ENCODE data around the gene RPL13A. TPM values are rescaled to one million over a fixed set of nuclear protein-coding genes. Genes with fewer than 3 reads are reported as not detected.
A peak's percentile ranks its signal among the peaks of the same experiment; 100 is the strongest.

The RPL13A gene
- total RNA-seq, 1 experiment from 2014 or later = 3,128 TPM

- in situ Hi-C loops (cut with HindIII; ENCODE audit: low pct_unique_long_range_greater_than_20kb, low sequenced_read_pairs) = no loop called here
Measured at GRCh38 chr19:49520705-49521319, 33.4 kb downstream of the RPL13A start.

GRCh38 chr19:49524812-49525455, 37.5 kb downstream of the RPL13A start:
- no peak for DNase-seq (ENCODE audit: low read depth, low spot score)
- in situ Hi-C loops (cut with HindIII; ENCODE audit: low pct_unique_long_range_greater_than_20kb, low sequenced_read_pairs) = no loop called here

More at GRCh38 chr19:49520705-49521319, 33.4 kb downstream of the RPL13A start:
- no peak for DNase-seq (ENCODE audit: low read depth, low spot score)

- DNase-seq (ENCODE audit: low read depth, low spot score) = no peak
- in situ Hi-C loops (cut with HindIII; ENCODE audit: low pct_unique_long_range_greater_than_20kb, low sequenced_read_pairs) = no loop called here
Measured at GRCh38 chr19:49528211-49528771, 40.9 kb downstream of the RPL13A start.

GRCh38 chr19:49530708-49531107, 43.3 kb downstream of the RPL13A start:
- in situ Hi-C loops (cut with HindIII; ENCODE audit: low pct_unique_long_range_greater_than_20kb, low sequenced_read_pairs) = no loop called here
- no peak for DNase-seq (ENCODE audit: low read depth, low spot score)

- DNase-seq (ENCODE audit: low read depth, low spot score) = peak; percentile 60
- in situ Hi-C loops (cut with HindIII; ENCODE audit: low pct_unique_long_range_greater_than_20kb, low sequenced_read_pairs) = no loop called here
Measured at GRCh38 chr19:49533551-49534488, 46.4 kb downstream of the RPL13A start.

DNA sequence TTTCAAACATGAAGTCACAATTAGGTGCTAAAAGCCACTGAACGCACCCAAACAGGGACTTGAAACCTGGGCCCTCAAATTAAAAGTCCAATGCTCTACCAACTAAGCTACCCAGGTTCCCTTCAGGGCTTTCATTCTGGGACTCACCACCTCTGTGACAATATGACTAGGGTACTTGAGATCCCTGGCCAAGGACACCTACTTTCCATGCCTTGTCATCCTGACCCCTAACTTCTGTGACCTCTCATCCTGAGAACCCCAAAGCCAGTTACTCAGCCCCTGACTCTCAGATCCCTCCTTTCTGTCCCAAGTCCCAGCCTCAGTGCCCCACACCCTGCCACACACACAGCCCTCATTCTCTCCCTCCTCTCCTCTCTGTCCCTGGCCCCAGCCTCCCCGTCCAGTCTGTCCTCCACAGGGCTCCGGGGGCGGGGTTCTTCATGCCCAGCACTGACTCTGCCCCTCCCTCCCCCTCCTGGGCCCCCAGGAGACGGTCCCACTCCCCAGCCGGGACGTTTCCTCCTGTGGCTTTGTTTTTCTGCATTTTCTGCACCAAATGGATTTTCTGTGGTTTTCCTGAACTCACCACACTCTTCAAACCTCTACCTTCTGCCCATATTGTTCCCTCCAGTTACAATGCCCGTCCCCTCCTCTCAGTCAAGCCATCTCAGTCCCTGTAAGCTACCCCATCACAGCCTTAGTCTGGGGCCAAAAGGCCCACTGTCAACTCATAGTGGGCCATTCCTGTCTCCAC, 47.4 kb downstream of the RPL13A start:
- no peak for DNase-seq (ENCODE audit: low read depth, low spot score)
- in situ Hi-C loops (cut with HindIII; ENCODE audit: low pct_unique_long_range_greater_than_20kb, low sequenced_read_pairs) = no loop called here

- DNase-seq (ENCODE audit: low read depth, low spot score) = no peak
- in situ Hi-C loops (cut with HindIII; ENCODE audit: low pct_unique_long_range_greater_than_20kb, low sequenced_read_pairs) = no loop called here
Measured at GRCh38 chr19:49536921-49537462, 49.6 kb downstream of the RPL13A start.

GRCh38 chr19:49538643-49539042, 51.2 kb downstream of the RPL13A start:
- in situ Hi-C loops (cut with HindIII; ENCODE audit: low pct_unique_long_range_greater_than_20kb, low sequenced_read_pairs) = no loop called here
- no peak for DNase-seq (ENCODE audit: low read depth, low spot score)

GRCh38 chr19:49539192-49539952, 52.0 kb downstream of the RPL13A start:
- peak; percentile 15 for DNase-seq (ENCODE audit: low read depth, low spot score)
- in situ Hi-C loops (cut with HindIII; ENCODE audit: low pct_unique_long_range_greater_than_20kb, low sequenced_read_pairs) = no loop called here

Small RNAs within 50 kb of the gene (small RNA-seq; reads per million reads assigned to genes)
- gene COX6CP7 = 0 reads per million in 2 experiments
- gene MIR150 = 0 reads per million in 2 experiments
- gene SNORD32A = 0 reads per million in 2 experiments
- 0 reads per million in 2 experiments for gene SNORD33
- gene SNORD34 = 0 reads per million in 2 experiments
- 0 reads per million in 2 experiments for gene SNORD35A
- gene SNORD35B = 0 reads per million in 2 experiments

Other genes with a start within 250 kb of the RPL13A start
- 0.05 TPM in 1 of 2 replicates, not detected in the other for gene SLC6A16, start 162.4 kb upstream of the RPL13A start, total RNA-seq (2014; rRNA removed; shearing (Covaris generic))
- gene CD37, start 152.2 kb upstream of the RPL13A start, total RNA-seq (2014; rRNA removed; shearing (Covaris generic)) = not detected in 2 replicates
- 15.0 and 17.4 TPM in 2 replicates for gene TEAD2, start 125.2 kb upstream of the RPL13A start, total RNA-seq (2014; rRNA removed; shearing (Covaris generic))
- 0.53 and 0.59 TPM in 2 replicates for gene DKKL1, start 123.7 kb upstream of the RPL13A start, total RNA-seq (2014; rRNA removed; shearing (Covaris generic))
- gene KASH5, start 99.4 kb upstream of the RPL13A start, total RNA-seq (2014; rRNA removed; shearing (Covaris generic)) = 0.19 TPM in 1 of 2 replicates, not detected in the other
- not detected in 2 replicates for gene PTH2, start 64.2 kb upstream of the RPL13A start, total RNA-seq (2014; rRNA removed; shearing (Covaris generic))
- not detected in 2 replicates for gene GFY, start 62.2 kb upstream of the RPL13A start, total RNA-seq (2014; rRNA removed; shearing (Covaris generic))
- 1.2 TPM in 2 replicates for gene SLC17A7, start 46.1 kb upstream of the RPL13A start, total RNA-seq (2014; rRNA removed; shearing (Covaris generic))
- 60.8 and 64.1 TPM in 2 replicates for gene PIH1D1, start 35.8 kb upstream of the RPL13A start, total RNA-seq (2014; rRNA removed; shearing (Covaris generic))
- 15.1 and 16.7 TPM in 2 replicates for gene ALDH16A1, start 34.4 kb upstream of the RPL13A start, total RNA-seq (2014; rRNA removed; shearing (Covaris generic))
- gene FLT3LG, start 13.4 kb upstream of the RPL13A start, total RNA-seq (2014; rRNA removed; shearing (Covaris generic)) = 0.27 and 0.37 TPM in 2 replicates
- gene RPS11, start 8.8 kb downstream of the RPL13A start, total RNA-seq (2014; rRNA removed; shearing (Covaris generic)) = 2,119 and 2,380 TPM in 2 replicates
- 0.69 and 3.1 TPM in 2 replicates for gene FCGRT, start 25.1 kb downstream of the RPL13A start, total RNA-seq (2014; rRNA removed; shearing (Covaris generic))
- gene RCN3, start 40.4 kb downstream of the RPL13A start, total RNA-seq (2014; rRNA removed; shearing (Covaris generic)) = 0.90 and 1.8 TPM in 2 replicates
- 38.4 and 46.5 TPM in 2 replicates for gene NOSIP, start 92.9 kb downstream of the RPL13A start, total RNA-seq (2014; rRNA removed; shearing (Covaris generic))
- 0.98 and 6.8 TPM in 2 replicates for gene PRRG2, start 93.7 kb downstream of the RPL13A start, total RNA-seq (2014; rRNA removed; shearing (Covaris generic))
- 0.87 and 1.8 TPM in 2 replicates for gene PRR12, start 103.6 kb downstream of the RPL13A start, total RNA-seq (2014; rRNA removed; shearing (Covaris generic))
- gene RRAS, start 152.5 kb downstream of the RPL13A start, total RNA-seq (2014; rRNA removed; shearing (Covaris generic)) = 4.1 and 4.4 TPM in 2 replicates
- 6.2 and 8.2 TPM in 2 replicates for gene SCAF1, start 154.6 kb downstream of the RPL13A start, total RNA-seq (2014; rRNA removed; shearing (Covaris generic))
- gene IRF3, start 178.2 kb downstream of the RPL13A start, total RNA-seq (2014; rRNA removed; shearing (Covaris generic)) = 23.3 and 27.6 TPM in 2 replicates
- gene BCL2L12, start 178.3 kb downstream of the RPL13A start, total RNA-seq (2014; rRNA removed; shearing (Covaris generic)) = 3.1 and 5.3 TPM in 2 replicates
- 204 and 211 TPM in 2 replicates for gene PRMT1, start 189.7 kb downstream of the RPL13A start, total RNA-seq (2014; rRNA removed; shearing (Covaris generic))
- gene ADM5, start 202.0 kb downstream of the RPL13A start, total RNA-seq (2014; rRNA removed; shearing (Covaris generic)) = 0.59 and 0.61 TPM in 2 replicates
- 2.5 and 3.8 TPM in 2 replicates for gene CPT1C, start 203.5 kb downstream of the RPL13A start, total RNA-seq (2014; rRNA removed; shearing (Covaris generic))